AG04450 (cell line): ENCODE data around the gene MICAL3. TPM values are rescaled to one million over a fixed set of nuclear protein-coding genes. Genes with fewer than 3 reads are reported as not detected.

Source experiments
- CTCF ChIA-PET: fragments of 300-600, 350-600 bp; formaldehyde crosslinking; extraction: SDS; loops from one replicate; lab custom pipeline; 2022; ENCODE audit warnings: antibody characterized with exemption, inconsistent platforms; lab: Charles Lee
- POLR2A ChIA-PET: fragments of 350-600 bp; formaldehyde crosslinking; extraction: SDS; loops from one replicate; lab custom pipeline; 2021; ENCODE audit warnings: antibody characterized with exemption, inconsistent platforms; lab: Yijun Ruan, JAX
- DNase-seq: peaks from one replicate; pipeline ENCODE4 v3.0.0-alpha.2; 2011; ENCODE audit warnings: low read depth, low spot score
- H3K27ac ChIP-seq: one replicate; pipeline ENCODE4 v1.5.1; 2012; ENCODE audit warnings: low read depth, low read length, control low read depth
- H3K27me3 ChIP-seq: one replicate; pipeline ENCODE4 v1.6.0; 2012; ENCODE audit warnings: low read length; ENCODE audit not compliant: control insufficient read depth, insufficient read depth
- H3K4me3 ChIP-seq: 2 replicates; pipeline ENCODE4 v1.5.1; 2011; ENCODE audit warnings: mild to moderate bottlenecking, low read depth, low read length, control low read depth
- H3K9me3 ChIP-seq: 2 replicates; pipeline ENCODE4 v1.5.1; 2012; ENCODE audit warnings: low read length; ENCODE audit not compliant: control insufficient read depth, insufficient read depth
- CTCF ChIP-seq: IDR thresholded peaks from 2 replicates; pipeline ENCODE4 v1.5.1; 2011; ENCODE audit warnings: low read depth, low read length, control low read depth, inconsistent platforms
- polyA plus RNA-seq: library from polyadenylated mRNA; depleted of rRNA; stranded (reverse); fragments of >200 nt; gene quantifications from 2 replicates; pipeline ENCODE4 v1.2.3, GENCODE V29; 2011

The MICAL3 gene
- polyA plus RNA-seq, 1 experiment: 17.8 TPM

- ChIA-PET CTCF (no interaction called here), POLR2A (no interaction called here)
- TF ChIP-seq CTCF: no peak
- Histone ChIP-seq H3K9me3 (peaks cover 5% of the 10 kb centered on the region; the same call in 1 of the 2 replicates), H3K4me3 (no peak overlapping the region), H3K27me3 (no peaks in the 10 kb centered on the region), H3K27ac (no peak overlapping the region)
- no peak for DNase-seq
Observed at GRCh38 chr22:17780116-17780740, 244.1 kb downstream of the MICAL3 start.

DNA sequence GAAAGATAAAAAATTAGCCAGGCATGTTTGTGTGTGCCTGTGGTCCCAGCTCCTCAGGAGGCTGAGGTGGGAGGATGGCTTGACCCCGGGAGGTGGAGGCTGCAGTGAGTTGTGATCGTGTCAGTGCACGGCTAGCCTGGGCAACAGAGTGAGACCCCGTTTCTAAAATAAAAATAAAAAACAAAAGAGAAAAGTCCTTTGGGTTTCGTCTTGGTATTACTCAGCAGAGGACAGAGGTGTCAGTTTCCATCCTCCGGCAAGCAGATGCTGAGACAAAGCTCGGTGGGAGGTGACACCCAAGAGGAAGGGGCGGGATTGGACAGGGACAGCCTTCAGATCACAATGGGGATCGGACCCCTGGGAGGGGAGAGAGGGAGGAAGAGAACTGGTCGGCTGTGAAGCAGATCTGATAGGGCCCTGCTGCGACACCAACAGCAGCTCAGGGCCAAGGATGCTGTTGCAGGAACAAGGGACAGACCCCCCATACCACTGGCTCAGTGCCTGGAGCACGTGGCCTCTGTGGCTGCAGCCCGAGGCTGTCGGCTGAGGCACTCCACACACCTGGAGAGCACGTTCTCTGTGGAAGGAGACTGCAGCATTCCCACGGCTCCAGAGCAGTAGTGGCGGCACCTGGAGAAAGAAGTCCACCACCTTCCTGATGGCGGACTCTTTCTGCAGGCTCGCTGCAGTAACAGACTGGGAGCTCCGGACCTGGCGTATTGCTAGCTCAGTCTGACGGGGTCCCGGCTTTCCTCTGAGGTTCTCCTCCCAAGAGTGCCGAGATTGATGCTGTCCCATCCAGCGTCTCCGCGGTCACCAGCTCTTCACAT, 244.9 kb downstream of the MICAL3 start:
- ChIA-PET CTCF (interaction anchor here (0.7 kb wide), 2 partner anchors 37 to 221 kb away, joined by 3 to 5 read pairs; no protein-coding TSS in a partner anchor), POLR2A (no interaction called here)
- Histone ChIP-seq H3K9me3 (peaks cover 5% of the 10 kb centered on the region; the same call in 1 of the 2 replicates), H3K4me3 (no peak overlapping the region), H3K27ac (no peak overlapping the region), H3K27me3 (no peaks in the 10 kb centered on the region)
- no peak for DNase-seq
- TF ChIP-seq CTCF: no peak

GRCh38 chr22:17778412-17778976, 245.9 kb downstream of the MICAL3 start:
- no peak for TF ChIP-seq CTCF
- Histone ChIP-seq H3K27me3 (no peaks in the 10 kb centered on the region), H3K4me3 (no peak overlapping the region), H3K27ac (no peak overlapping the region), H3K9me3 (peaks cover 5% of the 10 kb centered on the region; the same call in 1 of the 2 replicates)
- DNase-seq: no peak
- ChIA-PET POLR2A (no interaction called here), CTCF (interaction anchor here (0.7 kb wide), 1 partner anchor 36 kb away, joined by 5 read pairs; no protein-coding TSS in a partner anchor)

DNA sequence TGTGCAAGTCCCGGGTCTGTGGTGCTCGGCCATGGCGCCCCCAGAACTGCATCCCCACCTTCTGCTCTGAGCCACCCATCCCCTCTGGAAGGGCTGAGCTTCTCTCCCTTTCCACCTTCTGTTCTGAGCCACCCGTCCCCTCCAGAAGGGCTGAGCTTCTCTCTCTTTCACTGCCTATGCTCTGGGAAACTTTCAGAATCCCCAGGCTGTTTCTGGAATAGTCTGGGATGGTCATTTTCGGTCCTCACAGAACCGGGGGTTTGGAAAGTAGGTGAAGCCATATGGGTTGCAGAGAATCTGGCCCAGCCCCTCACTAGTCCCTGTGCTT, 246.7 kb downstream of the MICAL3 start:
- no peaks in the 10 kb centered on the region for H3K27me3 ChIP-seq
- ChIA-PET POLR2A (no interaction called here), CTCF (no interaction called here)
- DNase-seq: no peak
- peaks cover 5% of the 10 kb centered on the region; the same call in 1 of the 2 replicates for H3K9me3 ChIP-seq
- H3K4me3 ChIP-seq: no peak overlapping the region
- TF ChIP-seq CTCF: no peak
- no peak overlapping the region for H3K27ac ChIP-seq
